Measurements from ENCODE around the gene ACSL1.
A peak's percentile ranks its signal among the peaks of the same experiment; 100 is the strongest.
"Not testable (repeated sequence)": the region's sequence is repeated elsewhere in the genome, so short reads cannot be mapped to it uniquely, and the experiment has no call there.

Gene ACSL1

GRCh38 chr4:184825896-184826690, at the start of gene ACSL1:
TSS of gene ACSL1 (minus strand) at chr4:184825968. CDS start at chr4:184803514, 22,454 bp downstream.
- peak; percentile 71 for DNase-seq (ENCODE audit: low spot score)

GRCh38 chr4:184873054-184873453, 47.3 kb upstream of the ACSL1 start:
- DNase-seq (ENCODE audit: low spot score), result no peak

GRCh38 chr4:184870718-184871117, 45.0 kb upstream of the ACSL1 start:
- no peak for DNase-seq (ENCODE audit: low spot score)

- DNase-seq (ENCODE audit: low spot score), result no peak
Observed at GRCh38 chr4:184868623-184869022, 42.9 kb upstream of the ACSL1 start.

GRCh38 chr4:184863916-184864315, 38.1 kb upstream of the ACSL1 start:
- no peak for DNase-seq (ENCODE audit: low spot score)

GRCh38 chr4:184861047-184861446, 35.3 kb upstream of the ACSL1 start:
- no peak for DNase-seq (ENCODE audit: low spot score)

GRCh38 chr4:184860018-184860779, 34.4 kb upstream of the ACSL1 start:
- DNase-seq (ENCODE audit: low spot score), result no peak

GRCh38 chr4:184857441-184858121, 31.8 kb upstream of the ACSL1 start:
- no peak for DNase-seq (ENCODE audit: low spot score)

GRCh38 chr4:184856277-184856609, 30.5 kb upstream of the ACSL1 start:
- DNase-seq (ENCODE audit: low spot score), result no peak

- DNase-seq (ENCODE audit: low spot score), result no peak
Observed at GRCh38 chr4:184854673-184855072, 28.9 kb upstream of the ACSL1 start.

- DNase-seq (ENCODE audit: low spot score), result no peak
Observed at GRCh38 chr4:184853436-184853835, 27.7 kb upstream of the ACSL1 start.

GRCh38 chr4:184851886-184852285, 26.1 kb upstream of the ACSL1 start:
- no peak for DNase-seq (ENCODE audit: low spot score)

GRCh38 chr4:184851200-184851541, 25.4 kb upstream of the ACSL1 start:
- DNase-seq (ENCODE audit: low spot score), result no peak

GRCh38 chr4:184850431-184851199, 24.8 kb upstream of the ACSL1 start:
- no peak for DNase-seq (ENCODE audit: low spot score)

- DNase-seq (ENCODE audit: low spot score), result no peak
Observed at GRCh38 chr4:184850018-184850417, 24.2 kb upstream of the ACSL1 start.

- DNase-seq (ENCODE audit: low spot score), result no peak
Observed at GRCh38 chr4:184849185-184849584, 23.4 kb upstream of the ACSL1 start.

- DNase-seq (ENCODE audit: low spot score), result no peak
Observed at GRCh38 chr4:184848510-184848909, 22.7 kb upstream of the ACSL1 start.

GRCh38 chr4:184846531-184846930, 20.8 kb upstream of the ACSL1 start:
- no peak for DNase-seq (ENCODE audit: low spot score)

- no peak for DNase-seq (ENCODE audit: low spot score)
Observed at GRCh38 chr4:184845367-184846021, 19.7 kb upstream of the ACSL1 start.

- no peak for DNase-seq (ENCODE audit: low spot score)
Observed at GRCh38 chr4:184844742-184845141, 19.0 kb upstream of the ACSL1 start.

- DNase-seq (ENCODE audit: low spot score), result no peak
Observed at GRCh38 chr4:184843984-184844554, 18.3 kb upstream of the ACSL1 start.

GRCh38 chr4:184839075-184839399, 13.3 kb upstream of the ACSL1 start:
- DNase-seq (ENCODE audit: low spot score), result not testable (repeated sequence)

Data from CD4-positive, alpha-beta T cell treated with Interleukin-6 at 100 ng/mL for 8 hours (primary cell).